SK-N-MC (cell line): ENCODE data around the gene NFATC2.

Experiments
- EZH2 ChIP-seq: fragments of 200-600 bp; sonication (generic); IDR thresholded peaks from one replicate; pipeline ENCODE4 v1.6.1; 2017; ENCODE audit warnings: antibody characterized with exemption
- POLR2AphosphoS5 ChIP-seq: IDR thresholded peaks from 2 replicates; pipeline ENCODE4 v1.6.1; 2012; ENCODE audit warnings: mild to moderate bottlenecking, low read depth, low read length, borderline replicate concordance

- TF ChIP-seq POLR2AphosphoS5 (no peak), EZH2 (no peak)
Measured at GRCh38 chr20:51337126-51337805, 205.3 kb downstream of the NFATC2 start.
